CD4-positive, CD25-positive, alpha-beta regulatory T cell (primary cell): Measurements from ENCODE around the gene OPRM1. TPM values are rescaled to one million over a fixed set of nuclear protein-coding genes. Genes with fewer than 3 reads are reported as not detected.

Source experiments
- ATAC-seq, 2 donors: fragments of 150-1000 bp; cut with Tn5 transposase; one replicate each; pipeline ENCODE4 v1.10.0; 2021; ENCODE audit warnings: low read depth in 2 of 2, moderate number of reproducible peaks in 2 of 2, moderate library complexity in 1 of 2
- DNase-seq, 3 donors: peaks; one replicate each; pipeline versions ENCODE4 v3.0.0 to v3.0.0-alpha.2; 2012 to 2022; ENCODE audit warnings: mixed read lengths in 1 of 3
- H3K27ac ChIP-seq: one replicate; pipeline ENCODE4 v1.7.0; 2013; ENCODE audit warnings: mild to moderate bottlenecking, low read length; ENCODE audit not compliant: insufficient read depth, poor library complexity, severe bottlenecking
- H3K27me3 ChIP-seq: one replicate; pipeline ENCODE4 v1.7.0; 2013; ENCODE audit warnings: low read length; ENCODE audit not compliant: control insufficient read depth, insufficient read depth
- H3K36me3 ChIP-seq: one replicate; pipeline ENCODE4 v1.7.0; 2013; ENCODE audit warnings: mild to moderate bottlenecking, low read length, moderate library complexity; ENCODE audit not compliant: control insufficient read depth, insufficient read depth
- H3K4me1 ChIP-seq: 2 replicates; pipeline ENCODE4 v1.7.0; 2013; ENCODE audit warnings: mild to moderate bottlenecking, low read length; ENCODE audit not compliant: insufficient read depth, control insufficient read depth, poor library complexity, severe bottlenecking
- H3K4me3 ChIP-seq: one replicate; pipeline ENCODE4 v1.7.0; 2013; ENCODE audit warnings: low read depth, mild to moderate bottlenecking, low read length, moderate library complexity
- H3K9me3 ChIP-seq, 2 experiments: 1 replicate in 1 of 2; 2 replicates in 1 of 2; pipeline ENCODE4 v1.7.0; 2013; ENCODE audit warnings: low read length in 2 of 2, mild to moderate bottlenecking in 1 of 2, moderate library complexity in 1 of 2; ENCODE audit not compliant: control insufficient read depth in 2 of 2
- H3K27ac Mint-ChIP-seq, 3 donors: one replicate each; pipeline ENCODE4 v1.8.0; 2020 to 2022; ENCODE audit warnings: mild to moderate bottlenecking in 3 of 3, mixed read lengths in 3 of 3, moderate library complexity in 2 of 3
- H3K27me3 Mint-ChIP-seq: one replicate; pipeline ENCODE4 v1.8.0; 2022; ENCODE audit warnings: mild to moderate bottlenecking, mixed read lengths
- H3K36me3 Mint-ChIP-seq: one replicate; pipeline ENCODE4 v1.8.0; 2020; ENCODE audit warnings: mixed read lengths
- H3K4me1 Mint-ChIP-seq, 4 donors: one replicate each; pipeline ENCODE4 v1.8.0; 2020 to 2022; ENCODE audit warnings: mixed read lengths in 4 of 4, mild to moderate bottlenecking in 1 of 4
- H3K4me3 Mint-ChIP-seq, 4 donors: one replicate each; pipeline ENCODE4 v1.8.0; 2020 to 2022; ENCODE audit warnings: mild to moderate bottlenecking in 4 of 4, mixed read lengths in 4 of 4, moderate library complexity in 3 of 4
- H3K9me3 Mint-ChIP-seq, 7 donors: one replicate each; pipeline ENCODE4 v1.8.0; 2020 to 2022; ENCODE audit warnings: mixed read lengths in 7 of 7, mild to moderate bottlenecking in 3 of 7, moderate library complexity in 2 of 7
- polyA plus RNA-seq, 4 donors: library from polyadenylated mRNA; unstranded; fragments of 300-500 nt; fragmentation: Illumina TruSeq; gene quantifications; one replicate each; pipeline ENCODE4 v1.2.3, GENCODE V29; 2021
- total RNA-seq: library from RNA; stranded (reverse); gene quantifications from one replicate; pipeline ENCODE4 v1.2.3, GENCODE V29; 2022

Gene OPRM1
- total and polyA plus RNA-seq, 5 donors from 2014 or later: not detected

- no peak overlapping the region for H3K4me3 Mint-ChIP-seq
- Histone ChIP-seq H3K27me3 (no peaks in the 10 kb centered on the region), H3K36me3 (no peaks in the 10 kb centered on the region), H3K9me3 (no peaks in the 10 kb centered on the region), H3K4me3 (no peak overlapping the region), H3K4me1 (no peaks in the 10 kb centered on the region), H3K27ac (no peak overlapping the region)
- ATAC-seq (no peak), DNase-seq (no peak)
- no peak overlapping the region for H3K27ac Mint-ChIP-seq
- H3K27me3 Mint-ChIP-seq: no peaks in the 10 kb centered on the region
- no peaks in the 10 kb centered on the region for H3K4me1 Mint-ChIP-seq
- H3K36me3 Mint-ChIP-seq: no peaks in the 10 kb centered on the region
- H3K9me3 Mint-ChIP-seq: peaks cover 0 to 2% (median 0%) of the 10 kb centered on the region in 7 donors
These were observed 47.5 kb downstream of the OPRM1 start for GRCh38 chr6:154086510-154086909.

DNA sequence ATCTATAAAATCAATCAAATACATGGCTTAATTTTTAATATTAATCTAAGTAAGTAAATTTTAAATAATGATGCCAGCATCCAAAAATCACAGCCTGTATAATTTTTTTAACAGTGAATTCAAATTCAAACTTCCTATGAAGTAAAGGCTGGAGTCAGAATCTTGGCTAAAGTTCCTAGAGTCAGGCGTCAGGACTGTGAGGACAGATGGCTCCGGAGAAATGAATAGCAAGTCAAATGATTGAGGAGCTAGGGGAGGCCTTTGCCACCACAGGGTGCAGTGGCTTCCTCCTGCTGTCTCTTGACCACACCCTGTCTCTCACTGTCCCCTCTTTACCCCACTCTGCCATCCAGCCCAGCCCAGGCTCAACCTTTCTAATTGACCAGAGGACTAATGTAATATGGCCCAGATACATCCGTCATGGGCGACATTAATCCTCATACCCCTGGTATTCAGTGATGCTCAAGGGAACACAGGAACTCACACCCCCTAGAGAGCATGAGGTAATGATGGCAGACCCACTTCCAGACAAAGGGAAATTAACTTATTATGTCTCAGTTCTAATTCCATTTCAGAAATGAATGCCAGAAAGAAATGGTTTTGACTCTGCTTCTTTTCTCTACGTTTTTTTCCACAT is 53.4 kb downstream of the OPRM1 start:
- Histone ChIP-seq H3K36me3 (no peaks in the 10 kb centered on the region), H3K27me3 (no peaks in the 10 kb centered on the region), H3K4me1 (no peaks in the 10 kb centered on the region), H3K9me3 (no peaks in the 10 kb centered on the region), H3K4me3 (no peak overlapping the region), H3K27ac (no peak overlapping the region)
- H3K4me3 Mint-ChIP-seq: no peak overlapping the region
- no peak overlapping the region for H3K27ac Mint-ChIP-seq
- peaks cover 0 to 4% (median 0%) of the 10 kb centered on the region in 7 donors for H3K9me3 Mint-ChIP-seq
- H3K27me3 Mint-ChIP-seq: no peaks in the 10 kb centered on the region
- no peaks in the 10 kb centered on the region for H3K36me3 Mint-ChIP-seq
- DNase-seq (no peak), ATAC-seq (no peak)
- no peaks in the 10 kb centered on the region for H3K4me1 Mint-ChIP-seq

- Mint-ChIP-seq H3K36me3 (no peaks in the 10 kb centered on the region), H3K27ac (no peak overlapping the region), H3K4me1 (no peaks in the 10 kb centered on the region), H3K4me3 (no peak overlapping the region), H3K9me3 (peaks cover 0 to 4% (median 0%) of the 10 kb centered on the region in 7 donors), H3K27me3 (no peaks in the 10 kb centered on the region)
- Histone ChIP-seq H3K4me1 (no peaks in the 10 kb centered on the region), H3K4me3 (no peak overlapping the region), H3K9me3 (no peaks in the 10 kb centered on the region), H3K27me3 (no peaks in the 10 kb centered on the region), H3K27ac (no peak overlapping the region), H3K36me3 (no peaks in the 10 kb centered on the region)
- ATAC-seq: no peak
- no peak for DNase-seq
These were observed 54.4 kb downstream of the OPRM1 start for GRCh38 chr6:154093231-154094044.

DNA sequence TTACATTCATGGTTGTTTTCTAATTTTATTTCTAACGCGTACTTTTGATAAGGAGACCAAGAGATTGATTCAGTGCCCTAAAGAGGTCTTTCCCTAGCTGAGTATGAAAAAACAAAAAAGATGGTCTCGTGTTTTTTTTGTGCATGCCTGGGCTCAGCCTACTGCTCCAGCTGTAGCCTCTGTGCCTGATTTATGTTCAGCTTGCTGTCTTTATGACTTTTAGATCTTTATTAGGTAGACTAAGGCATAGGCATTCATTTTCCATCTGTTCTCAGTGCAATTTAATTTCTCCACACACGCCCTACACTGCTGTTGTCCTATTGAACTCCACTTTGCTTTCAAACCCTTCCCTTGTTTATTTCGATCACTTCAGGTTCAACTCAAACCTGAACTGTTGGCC is 56.5 kb downstream of the OPRM1 start:
- Histone ChIP-seq H3K4me1 (no peaks in the 10 kb centered on the region), H3K4me3 (no peak overlapping the region), H3K27ac (no peak overlapping the region), H3K36me3 (no peaks in the 10 kb centered on the region), H3K27me3 (no peaks in the 10 kb centered on the region), H3K9me3 (no peaks in the 10 kb centered on the region)
- peaks cover 0 to 4% (median 0%) of the 10 kb centered on the region in 7 donors for H3K9me3 Mint-ChIP-seq
- H3K27ac Mint-ChIP-seq: no peak overlapping the region
- H3K36me3 Mint-ChIP-seq: no peaks in the 10 kb centered on the region
- ATAC-seq (no peak), DNase-seq (no peak)
- H3K4me3 Mint-ChIP-seq: no peak overlapping the region
- no peaks in the 10 kb centered on the region for H3K4me1 Mint-ChIP-seq
- H3K27me3 Mint-ChIP-seq: peaks cover 6% of the 10 kb centered on the region

DNA sequence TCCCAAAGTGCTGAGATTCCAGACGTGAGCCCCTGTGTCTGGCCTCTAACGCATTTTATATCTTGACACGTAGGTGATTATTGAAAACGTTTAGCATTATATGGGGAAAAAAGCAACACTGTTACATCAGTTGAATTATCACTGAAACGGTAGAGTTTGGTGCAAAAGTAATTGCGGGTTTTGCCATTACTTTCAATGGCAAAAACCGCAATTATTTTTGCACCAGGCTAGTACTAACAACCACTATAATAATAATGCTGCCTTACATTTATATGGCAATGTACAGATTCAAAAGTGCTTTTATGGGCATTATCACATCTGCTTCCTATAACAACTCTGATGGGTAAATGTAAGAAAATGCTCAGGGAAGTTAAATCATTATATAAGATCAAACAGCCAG is 57.3 kb downstream of the OPRM1 start:
- H3K27me3 Mint-ChIP-seq: peaks cover 8% of the 10 kb centered on the region
- Histone ChIP-seq H3K4me3 (no peak overlapping the region), H3K9me3 (no peaks in the 10 kb centered on the region), H3K27ac (no peak overlapping the region), H3K27me3 (no peaks in the 10 kb centered on the region), H3K36me3 (no peaks in the 10 kb centered on the region), H3K4me1 (no peaks in the 10 kb centered on the region)
- H3K4me1 Mint-ChIP-seq: no peaks in the 10 kb centered on the region
- H3K27ac Mint-ChIP-seq: no peak overlapping the region
- no peak overlapping the region for H3K4me3 Mint-ChIP-seq
- ATAC-seq: no peak
- H3K36me3 Mint-ChIP-seq: no peaks in the 10 kb centered on the region
- no peak for DNase-seq
- H3K9me3 Mint-ChIP-seq: peaks cover 0 to 4% (median 0%) of the 10 kb centered on the region in 7 donors

DNA sequence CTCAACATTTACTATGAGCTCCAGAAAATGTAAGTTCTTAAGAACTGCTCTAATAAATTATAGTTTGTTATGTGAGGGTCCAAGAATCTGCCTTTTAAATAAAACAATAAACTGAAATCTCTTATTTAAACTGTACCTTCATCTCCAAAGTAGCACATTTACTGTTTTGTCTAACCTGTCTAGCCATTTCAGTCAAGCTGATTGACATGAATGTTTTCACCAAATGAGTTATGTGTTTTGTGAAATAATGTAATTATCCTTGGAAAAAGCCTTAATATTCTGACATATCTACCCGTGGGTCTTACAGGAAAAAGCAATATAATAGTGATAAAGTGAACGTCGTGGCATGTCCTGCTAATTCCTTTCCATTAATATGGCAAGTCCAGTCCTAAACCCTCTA is 57.8 kb downstream of the OPRM1 start:
- H3K4me1 Mint-ChIP-seq: no peaks in the 10 kb centered on the region
- peaks cover 9% of the 10 kb centered on the region for H3K27me3 Mint-ChIP-seq
- H3K9me3 Mint-ChIP-seq: peaks cover 0 to 4% (median 0%) of the 10 kb centered on the region in 7 donors
- no peak overlapping the region for H3K4me3 Mint-ChIP-seq
- H3K36me3 ChIP-seq: no peaks in the 10 kb centered on the region
- no peaks in the 10 kb centered on the region for H3K36me3 Mint-ChIP-seq
- H3K4me1 ChIP-seq: no peaks in the 10 kb centered on the region
- DNase-seq (no peak), ATAC-seq (no peak)
- no peaks in the 10 kb centered on the region for H3K27me3 ChIP-seq
- no peak overlapping the region for H3K4me3 ChIP-seq
- H3K27ac ChIP-seq: no peak overlapping the region
- H3K27ac Mint-ChIP-seq: no peak overlapping the region
- no peaks in the 10 kb centered on the region for H3K9me3 ChIP-seq

DNA sequence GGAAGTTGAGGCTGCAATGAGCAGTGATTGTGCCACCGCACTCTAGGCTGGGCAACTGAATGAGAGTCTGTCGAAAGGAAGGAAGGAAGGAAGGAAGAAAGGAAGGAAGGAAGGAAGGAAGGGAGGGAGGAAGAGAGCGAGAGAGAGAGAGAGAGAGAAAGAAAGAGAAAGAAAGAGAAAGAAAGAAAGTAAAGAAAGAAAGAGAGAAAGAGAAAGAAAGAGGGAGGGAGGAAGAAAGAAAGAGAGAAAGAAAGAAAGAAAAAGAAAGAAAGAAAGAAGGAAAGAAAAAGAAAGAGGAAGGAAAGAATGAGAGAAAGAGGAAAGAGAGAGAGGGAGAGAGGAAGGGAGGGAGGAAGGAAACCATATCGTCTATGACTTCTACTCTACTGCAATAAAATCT is 60.2 kb downstream of the OPRM1 start:
- no peak for DNase-seq
- no peaks in the 10 kb centered on the region for H3K4me1 ChIP-seq
- Mint-ChIP-seq H3K4me3 (no peak overlapping the region), H3K4me1 (no peaks in the 10 kb centered on the region), H3K27me3 (peaks cover 9% of the 10 kb centered on the region), H3K9me3 (peaks cover 0 to 4% (median 0%) of the 10 kb centered on the region in 7 donors), H3K27ac (no peak overlapping the region), H3K36me3 (no peaks in the 10 kb centered on the region)
- no peaks in the 10 kb centered on the region for H3K9me3 ChIP-seq
- ATAC-seq: no peak
- no peak overlapping the region for H3K4me3 ChIP-seq
- no peaks in the 10 kb centered on the region for H3K36me3 ChIP-seq
- H3K27me3 ChIP-seq: peaks cover 3% of the 10 kb centered on the region
- H3K27ac ChIP-seq: no peak overlapping the region

- no peaks in the 10 kb centered on the region for H3K9me3 ChIP-seq
- H3K4me3 ChIP-seq: no peak overlapping the region
- Mint-ChIP-seq H3K36me3 (no peaks in the 10 kb centered on the region), H3K4me3 (no peak overlapping the region), H3K9me3 (peaks cover 0 to 1% (median 0%) of the 10 kb centered on the region in 7 donors), H3K4me1 (no peaks in the 10 kb centered on the region), H3K27me3 (peaks cover 6% of the 10 kb centered on the region), H3K27ac (no peak overlapping the region)
- ATAC-seq (no peak), DNase-seq (no peak)
- peaks cover 5% of the 10 kb centered on the region for H3K27me3 ChIP-seq
- no peak overlapping the region for H3K27ac ChIP-seq
- no peaks in the 10 kb centered on the region for H3K4me1 ChIP-seq
- no peaks in the 10 kb centered on the region for H3K36me3 ChIP-seq
These were observed 67.2 kb downstream of the OPRM1 start for GRCh38 chr6:154106251-154106650.
